KMS-11 (cell line): ENCODE results near the gene TGFA.

Experiments
- H2AFZ ChIP-seq: fragments of 200-600 bp; sonication (generic); 2 replicates; pipeline ENCODE4 v1.6.1; 2016; ENCODE audit warnings: antibody characterized with exemption, mixed run types, low read depth
- H3K27ac ChIP-seq: fragments of 200-600 bp; sonication (generic); 2 replicates; pipeline ENCODE4 v1.6.1; 2016; ENCODE audit warnings: mild to moderate bottlenecking, mixed run types
- H3K27me3 ChIP-seq: fragments of 200-600 bp; sonication (generic); 2 replicates; pipeline ENCODE4 v1.6.1; 2017; ENCODE audit warnings: mild to moderate bottlenecking, low read depth, mixed run types, moderate library complexity; ENCODE audit not compliant: insufficient read depth
- H3K36me3 ChIP-seq: fragments of 200-600 bp; sonication (generic); 2 replicates; pipeline ENCODE4 v1.6.1; 2017; ENCODE audit warnings: mild to moderate bottlenecking, mixed run types; ENCODE audit not compliant: insufficient read depth
- H3K4me1 ChIP-seq: fragments of 200-600 bp; sonication (generic); 2 replicates; pipeline ENCODE4 v1.6.1; 2016; ENCODE audit warnings: mild to moderate bottlenecking, low read depth, mixed run types; ENCODE audit not compliant: poor library complexity, severe bottlenecking
- H3K4me2 ChIP-seq: fragments of 200-600 bp; sonication (generic); 2 replicates; pipeline ENCODE4 v1.7.0; 2016; ENCODE audit warnings: mild to moderate bottlenecking, mixed run types
- H3K4me3 ChIP-seq: fragments of 200-600 bp; sonication (generic); IDR thresholded peaks from 2 replicates; pipeline ENCODE4 v1.6.1; 2017; ENCODE audit warnings: low read depth, low read length, mixed read lengths; ENCODE audit not compliant: insufficient read depth
- H3K79me2 ChIP-seq: fragments of 200-600 bp; sonication (generic); 2 replicates; pipeline ENCODE4 v1.6.1; 2016; ENCODE audit warnings: low read depth, mixed run types; ENCODE audit not compliant: insufficient read depth
- H3K9ac ChIP-seq: fragments of 200-600 bp; sonication (generic); 2 replicates; pipeline ENCODE4 v1.6.1; 2016; ENCODE audit warnings: mild to moderate bottlenecking, mixed run types
- H4K20me1 ChIP-seq: fragments of 200-600 bp; sonication (generic); 2 replicates; pipeline ENCODE4 v1.6.1; 2016; ENCODE audit warnings: mild to moderate bottlenecking, mixed run types; ENCODE audit not compliant: insufficient read depth
- CTCF ChIP-seq: fragments of 200-600 bp; sonication (generic); conservative IDR thresholded peaks from 2 replicates; pipeline ENCODE4 v1.6.1; 2017; ENCODE audit warnings: low read depth, mild to moderate bottlenecking, antibody characterized with exemption, low read length, moderate library complexity, mixed read lengths

The TGFA gene

GRCh38 chr2:70553584-70554337, at the start of gene TGFA:
Gene TGFA, minus strand, starts transcription at chr2:70553826. Its CDS starts 59 bp downstream, at chr2:70553767.
- Histone ChIP-seq H3K36me3 (no peaks in the 10 kb centered on the region), H3K9ac (peak within 1 kb of the TSS; percentile 64; the same call in 1 of the 2 replicates), H3K27me3 (no peaks in the 10 kb centered on the region), H3K27ac (peak within 1 kb of the TSS; percentile 44; the same call in 1 of the 2 replicates), H3K4me1 (peaks cover 41% of the 10 kb centered on the region), H3K79me2 (no peaks in the 10 kb centered on the region), H3K4me2 (peak within 1 kb of the TSS; percentile 100), H2AFZ (peak within 1 kb of the TSS; percentile 96), H3K4me3 (peak within 1 kb of the TSS; percentile 78), H4K20me1 (no peaks in the 10 kb centered on the region)
- TF ChIP-seq CTCF: 0 out of 2 replicates have a peak, but pooled peaks have one; percentile 82

GRCh38 chr2:70603066-70603465, 49.4 kb upstream of the TGFA start:
- TF ChIP-seq CTCF: peak; percentile 18; the same call in 1 of the 2 replicates
- Histone ChIP-seq H3K27ac (no peak overlapping the region), H3K4me1 (no peaks in the 10 kb centered on the region), H3K9ac (no peak overlapping the region), H4K20me1 (no peaks in the 10 kb centered on the region), H3K27me3 (no peaks in the 10 kb centered on the region), H3K4me2 (no peak overlapping the region), H3K36me3 (no peaks in the 10 kb centered on the region), H3K79me2 (no peaks in the 10 kb centered on the region), H3K4me3 (no peak overlapping the region), H2AFZ (no peak overlapping the region)

- Histone ChIP-seq H3K27ac (no peak overlapping the region), H3K36me3 (no peaks in the 10 kb centered on the region), H4K20me1 (no peaks in the 10 kb centered on the region), H3K9ac (no peak overlapping the region), H3K4me3 (no peak overlapping the region), H3K4me2 (no peak overlapping the region), H3K79me2 (no peaks in the 10 kb centered on the region), H3K4me1 (no peaks in the 10 kb centered on the region), H2AFZ (no peak overlapping the region), H3K27me3 (no peaks in the 10 kb centered on the region)
- TF ChIP-seq CTCF: no peak
Measured at GRCh38 chr2:70598197-70598596, 44.6 kb upstream of the TGFA start.

- H3K36me3 ChIP-seq: no peaks in the 10 kb centered on the region
- no peaks in the 10 kb centered on the region for H3K27me3 ChIP-seq
- H4K20me1 ChIP-seq: no peaks in the 10 kb centered on the region
- H3K79me2 ChIP-seq: no peaks in the 10 kb centered on the region
- H3K9ac ChIP-seq: no peak overlapping the region
- H3K27ac ChIP-seq: no peak overlapping the region
- TF ChIP-seq CTCF: no peak
- H2AFZ ChIP-seq: no peak overlapping the region
- H3K4me2 ChIP-seq: no peak overlapping the region
- H3K4me1 ChIP-seq: no peaks in the 10 kb centered on the region
- no peak overlapping the region for H3K4me3 ChIP-seq
Measured at GRCh38 chr2:70596739-70597138, 43.1 kb upstream of the TGFA start.
